GM18517 (cell line): Measurements from ENCODE around the gene KIF13A.
A peak's percentile ranks its signal among the peaks of the same experiment; 100 is the strongest.
"Not testable (repeated sequence)": the region's sequence is repeated elsewhere in the genome, so short reads cannot be mapped to it uniquely, and the experiment has no call there.

ENCODE experiments used
- ATAC-seq: cut with Tn5 transposase; IDR thresholded peaks from one replicate; pipeline ENCODE4 v1.9.1; 2021; ENCODE audit warnings: mild to moderate bottlenecking, moderate library complexity; ENCODE audit not compliant: unreplicated experiment

Gene KIF13A

DNA sequence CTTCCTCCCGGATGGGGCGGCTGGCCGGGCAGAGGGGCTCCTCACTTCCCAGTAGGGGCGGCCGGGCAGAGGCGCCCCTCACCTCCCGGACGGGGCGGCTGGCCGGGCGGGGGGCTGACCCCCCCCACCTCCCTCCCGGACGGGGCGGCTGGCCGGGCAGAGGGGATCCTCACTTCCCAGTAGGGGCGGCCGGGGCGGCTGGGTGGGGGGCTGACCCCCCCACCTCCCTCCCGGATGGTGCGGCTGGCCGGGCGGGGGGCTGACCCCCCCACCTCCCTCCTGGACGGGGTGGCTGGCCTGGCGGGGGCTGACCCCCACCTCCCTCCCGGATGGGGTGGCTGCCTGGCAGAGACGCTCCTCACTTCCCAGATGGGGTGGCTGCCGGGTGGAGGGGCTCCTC is 252.1 kb downstream of the KIF13A start:
- not testable (repeated sequence) for ATAC-seq

DNA sequence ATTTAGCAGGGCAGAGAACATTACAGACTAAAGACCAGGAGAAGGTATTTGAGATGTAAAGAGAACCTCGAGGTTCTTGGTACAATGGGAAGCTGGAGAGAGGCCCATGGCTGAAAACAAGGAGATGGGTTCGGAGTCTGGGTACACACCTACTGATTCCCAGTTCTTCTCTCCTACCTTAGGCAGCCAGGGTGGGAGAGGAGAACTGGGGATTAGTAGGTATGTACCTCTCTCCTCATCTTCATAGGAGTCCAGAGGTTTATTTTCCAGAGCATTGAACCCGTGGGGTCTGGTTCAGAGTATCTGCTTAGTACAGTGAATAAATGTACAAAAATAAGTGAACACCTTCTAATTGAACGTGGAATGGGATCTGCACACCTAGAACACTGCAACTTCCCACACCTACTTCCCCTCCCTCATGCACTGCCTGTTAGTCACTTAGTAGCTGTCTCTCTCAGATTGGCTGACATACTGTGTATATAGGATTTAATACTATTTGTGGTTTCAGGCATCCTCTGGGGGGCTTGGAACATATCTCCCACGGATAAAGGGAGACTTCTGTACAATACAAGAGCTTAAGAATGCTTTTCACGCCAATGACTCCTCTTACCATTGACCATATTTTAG is 257.2 kb downstream of the KIF13A start:
- no peak for ATAC-seq

DNA sequence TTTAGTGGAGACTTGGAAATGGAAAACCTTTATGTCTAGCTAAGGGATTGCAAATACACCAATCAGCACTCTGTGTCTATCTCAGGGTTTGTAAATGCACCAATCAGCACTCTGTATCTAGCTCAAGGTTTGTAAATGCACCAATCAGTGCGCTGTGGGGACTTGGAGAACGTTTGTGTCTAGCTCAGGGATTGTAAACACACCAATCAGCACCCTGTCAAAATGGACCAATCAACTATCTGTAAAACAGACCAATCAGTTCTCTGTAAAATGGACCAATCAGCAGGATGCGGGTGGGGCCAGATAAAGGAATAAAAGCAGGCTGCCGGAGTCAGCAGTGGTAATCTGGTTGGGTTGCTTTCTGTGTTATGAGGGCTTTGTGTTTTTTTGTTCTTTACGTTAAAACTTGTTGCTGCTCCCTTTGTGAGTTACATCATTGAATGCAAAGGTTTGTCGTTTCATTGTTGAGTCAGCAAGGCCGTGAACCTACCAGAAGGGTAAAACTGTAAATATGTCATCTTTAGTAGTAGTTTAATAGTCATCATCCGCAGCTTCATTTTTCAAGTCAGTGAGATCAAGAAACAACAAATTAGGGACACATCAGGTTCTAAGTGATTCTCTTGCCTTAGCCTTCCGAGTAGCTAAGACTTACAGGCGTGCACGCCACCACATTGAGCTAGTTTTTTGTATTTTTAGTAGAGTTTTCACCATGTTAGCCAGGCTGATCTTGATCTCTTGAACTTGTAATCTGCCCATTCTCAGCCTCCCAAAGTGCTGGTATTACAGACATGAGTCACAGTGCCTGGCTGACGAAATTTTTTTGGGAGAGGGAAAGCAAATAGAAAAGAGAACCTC is 258.0 kb downstream of the KIF13A start:
- no peak for ATAC-seq

DNA sequence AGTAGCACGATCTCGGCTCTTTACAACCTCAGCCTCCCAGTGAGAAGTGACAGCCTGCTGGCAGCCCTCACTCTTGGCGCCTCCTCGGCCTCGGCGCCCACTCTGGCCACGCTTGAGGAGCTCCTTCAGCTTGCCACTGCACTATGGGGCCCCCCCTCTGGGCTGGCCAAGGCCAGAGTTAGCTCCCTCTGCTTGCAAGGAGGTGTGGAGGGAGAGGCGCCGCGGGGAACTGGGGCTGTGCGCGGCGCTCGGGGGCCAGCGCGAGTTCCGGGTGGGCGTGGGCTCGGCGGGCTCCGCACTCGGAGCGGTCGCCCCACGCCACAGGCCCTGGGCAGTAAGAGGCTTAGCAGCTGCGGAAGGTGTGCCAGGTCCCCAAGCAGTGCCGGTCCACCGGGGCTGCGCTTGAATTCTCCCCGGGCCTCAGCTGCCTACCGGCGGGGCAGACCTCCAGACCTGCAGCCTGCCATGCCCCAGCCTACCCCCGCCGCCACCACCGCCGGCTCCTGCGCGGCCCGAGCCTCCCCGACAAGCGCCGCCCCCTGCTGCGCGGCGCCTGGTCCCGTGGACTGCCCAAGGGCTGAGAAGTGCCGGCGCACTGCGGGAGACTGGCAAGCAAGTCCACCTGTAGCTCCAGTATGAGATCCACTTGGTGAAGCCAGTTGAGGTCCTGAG is 258.7 kb downstream of the KIF13A start:
- ATAC-seq, result no peak

DNA sequence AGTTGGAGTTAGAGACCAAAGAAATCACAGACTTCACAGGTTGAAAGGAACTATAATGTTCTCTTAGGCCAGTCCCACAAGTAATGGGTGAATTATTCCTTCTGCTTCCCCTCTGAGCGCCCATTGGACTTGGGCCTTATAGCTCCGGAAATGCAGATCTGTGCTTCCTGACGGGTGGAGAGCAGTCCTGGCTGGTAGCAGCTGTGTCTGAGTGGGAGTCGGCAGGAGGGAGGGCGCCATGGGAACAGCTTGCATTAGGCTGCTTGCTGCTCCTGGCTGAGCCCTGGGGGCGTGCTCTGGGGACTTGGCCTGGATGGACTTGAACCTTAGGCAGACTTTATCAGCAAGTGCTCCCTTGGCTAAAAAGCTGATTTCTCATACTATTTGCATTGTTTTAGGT is 262.4 kb downstream of the KIF13A start:
- ATAC-seq, result no peak

DNA sequence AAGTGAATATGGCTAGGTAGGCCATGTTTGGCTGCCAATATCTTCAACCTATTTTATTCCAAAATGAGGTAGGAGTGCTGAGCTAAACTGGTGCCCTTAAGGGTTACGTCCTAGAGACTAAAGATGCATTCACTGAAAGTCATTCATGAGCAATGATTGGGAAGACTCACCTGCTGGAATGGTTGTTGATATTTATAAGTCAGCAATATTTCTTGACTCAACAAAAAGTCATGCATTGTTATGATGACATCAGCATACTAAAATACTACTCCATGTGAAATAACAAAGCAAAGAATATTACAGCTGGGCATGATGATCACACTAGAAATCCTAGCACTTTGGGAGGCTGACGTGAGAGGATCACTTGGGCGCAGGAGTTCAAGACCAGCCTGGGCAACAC is 263.1 kb downstream of the KIF13A start:
- no peak for ATAC-seq

DNA sequence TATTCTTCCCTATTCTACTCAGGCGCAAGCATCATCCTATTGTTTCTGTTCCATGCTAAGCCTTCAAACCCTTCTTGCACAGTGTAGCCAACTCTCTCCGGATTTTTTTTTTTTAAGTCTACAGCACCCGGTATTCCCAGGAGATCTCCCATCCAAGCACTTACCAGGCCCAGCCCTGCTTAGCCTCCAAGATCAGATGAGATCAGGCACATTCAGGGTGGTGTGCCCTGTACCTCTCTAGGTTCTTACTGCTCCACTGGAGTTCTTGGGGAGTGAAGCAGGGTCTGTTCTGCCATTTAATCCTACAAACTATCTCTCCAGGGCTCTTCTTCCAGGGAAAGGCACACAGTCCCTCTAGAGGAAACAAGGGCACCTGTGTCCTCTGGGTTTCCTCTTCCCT is 265.8 kb downstream of the KIF13A start:
- no peak for ATAC-seq

DNA sequence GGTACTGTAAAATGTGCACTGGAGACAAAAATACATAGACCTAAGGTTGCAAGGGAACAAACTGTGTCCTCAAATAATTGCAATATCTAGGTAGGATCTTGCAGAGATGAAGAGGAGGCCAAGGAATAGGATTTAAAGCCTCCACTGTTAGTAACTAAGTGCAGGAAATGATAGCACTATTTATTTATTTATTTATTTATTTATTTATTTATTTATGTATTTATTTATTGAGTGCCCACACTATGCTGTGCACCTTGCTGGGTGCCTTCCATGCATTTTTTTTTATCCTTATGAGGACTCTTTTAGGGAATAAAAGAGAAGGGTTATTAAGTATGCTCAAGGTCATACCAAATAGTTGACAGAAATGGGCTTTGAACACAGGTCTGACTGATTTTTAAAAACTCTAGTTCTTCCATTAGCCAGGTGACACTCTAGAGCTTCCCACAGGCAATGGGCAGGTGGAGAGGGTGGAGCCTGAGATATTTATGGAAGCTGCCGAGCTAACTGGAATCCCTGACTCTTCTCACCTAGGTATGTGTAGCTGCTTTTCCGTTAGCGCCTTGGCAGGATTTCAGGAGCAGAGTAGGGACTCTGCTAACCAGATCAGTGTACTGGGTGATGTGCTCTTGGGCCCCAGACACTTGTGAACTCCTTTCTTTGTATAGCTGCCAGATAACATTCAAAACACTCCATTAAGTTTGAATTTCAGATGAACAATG is 268.0 kb downstream of the KIF13A start:
- no peak for ATAC-seq

DNA sequence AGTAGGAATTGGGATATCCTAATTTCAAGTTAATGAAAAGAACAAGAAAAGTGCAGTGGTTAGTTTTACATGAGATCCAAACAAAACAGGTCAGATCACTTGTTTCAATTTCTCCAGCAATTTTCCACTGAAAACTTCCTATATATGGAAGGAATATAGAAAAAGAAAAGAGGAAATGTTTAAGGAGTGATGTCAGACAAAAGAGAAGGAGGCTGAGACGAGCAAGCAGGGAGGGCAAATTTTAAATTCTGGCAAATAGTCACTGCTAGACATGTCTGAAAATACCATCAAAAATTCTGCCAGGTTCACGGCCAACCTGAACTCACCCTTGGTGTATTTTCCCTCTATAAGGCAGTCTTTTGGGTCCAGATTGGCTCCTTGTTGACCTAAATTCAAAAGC is 271.2 kb downstream of the KIF13A start:
- ATAC-seq, result no peak

DNA sequence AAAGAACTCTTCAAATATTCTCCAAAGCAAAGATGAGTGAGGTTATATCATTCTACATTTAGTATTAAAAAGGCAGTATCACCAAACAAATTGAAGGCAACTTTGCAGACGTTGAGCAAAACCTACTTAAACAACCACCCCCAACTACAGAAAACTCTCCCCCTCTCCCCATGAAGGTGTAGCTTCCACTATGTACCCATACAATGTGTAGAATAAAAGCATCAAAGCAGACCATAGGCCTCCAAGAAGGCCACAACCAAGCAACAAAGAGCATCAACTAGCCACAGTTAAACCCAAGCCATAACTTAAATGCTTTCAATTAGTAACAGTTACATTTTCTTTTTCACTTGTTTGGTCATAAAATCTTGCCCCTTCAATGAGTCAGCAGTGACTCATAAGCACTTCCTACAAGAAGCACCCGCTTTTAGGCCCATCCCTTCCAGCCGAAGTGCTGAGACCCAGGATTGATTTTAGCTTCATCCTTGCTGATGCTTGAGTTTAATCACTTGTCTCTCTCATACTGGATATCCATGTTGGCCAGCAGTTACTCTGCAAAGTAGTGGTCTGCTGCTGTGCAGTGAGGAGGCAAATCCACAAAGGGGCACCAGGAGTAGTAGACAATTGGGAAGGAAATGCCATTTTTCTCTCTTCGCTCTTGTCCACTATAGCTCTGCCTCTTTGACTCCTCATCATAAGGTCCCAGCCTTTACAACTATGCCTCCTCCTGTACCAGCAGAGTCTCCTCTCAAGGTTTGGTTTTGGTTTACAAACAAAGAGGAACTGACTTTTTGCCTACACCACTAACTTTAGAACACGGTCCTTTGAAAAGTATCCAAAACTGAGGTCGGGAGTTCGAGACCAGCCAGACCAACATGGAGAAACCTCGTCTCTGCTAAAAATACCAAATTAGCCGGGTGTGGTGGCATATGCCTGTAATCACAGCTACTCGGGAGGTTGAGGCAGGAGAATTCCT is 272.3 kb downstream of the KIF13A start:
- ATAC-seq, result peak; percentile 83

DNA sequence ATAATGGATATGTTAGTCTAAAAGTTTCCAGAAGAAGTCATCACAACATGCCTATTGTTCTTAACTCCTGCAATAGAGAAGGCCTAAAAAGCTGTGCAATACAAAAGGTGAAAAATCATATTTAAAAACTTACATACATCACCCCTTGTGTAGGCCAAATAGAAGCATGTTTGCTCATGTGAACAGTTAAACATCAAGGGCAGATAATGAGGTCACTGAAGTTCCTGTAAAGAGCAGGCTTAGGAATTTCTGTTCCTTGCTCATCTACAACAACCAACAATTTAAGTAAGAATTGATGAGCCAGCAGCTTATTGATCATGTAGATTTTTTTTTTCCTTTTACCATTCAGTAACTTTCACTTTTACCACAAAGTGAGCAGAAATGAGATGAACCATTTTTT is 273.3 kb downstream of the KIF13A start:
- ATAC-seq, result no peak

DNA sequence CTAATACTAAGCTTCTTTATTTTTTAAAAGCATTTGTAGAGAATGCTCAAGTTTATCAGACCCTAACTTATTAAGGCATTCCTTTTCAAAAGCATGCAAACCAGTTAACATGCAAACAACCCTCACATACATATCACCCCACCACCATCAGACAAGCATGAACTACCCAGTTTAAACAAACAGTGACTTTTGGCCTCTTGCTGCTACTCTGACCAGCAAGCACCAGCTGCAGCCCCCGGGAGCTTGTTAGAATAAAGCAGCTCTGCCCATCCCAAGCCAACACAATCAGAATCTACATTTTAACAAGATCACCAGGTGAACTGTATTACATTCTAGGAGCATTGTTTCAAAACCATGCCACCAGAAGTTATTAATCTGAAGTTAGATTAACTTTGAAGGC is 274.9 kb downstream of the KIF13A start:
- ATAC-seq, result no peak

DNA sequence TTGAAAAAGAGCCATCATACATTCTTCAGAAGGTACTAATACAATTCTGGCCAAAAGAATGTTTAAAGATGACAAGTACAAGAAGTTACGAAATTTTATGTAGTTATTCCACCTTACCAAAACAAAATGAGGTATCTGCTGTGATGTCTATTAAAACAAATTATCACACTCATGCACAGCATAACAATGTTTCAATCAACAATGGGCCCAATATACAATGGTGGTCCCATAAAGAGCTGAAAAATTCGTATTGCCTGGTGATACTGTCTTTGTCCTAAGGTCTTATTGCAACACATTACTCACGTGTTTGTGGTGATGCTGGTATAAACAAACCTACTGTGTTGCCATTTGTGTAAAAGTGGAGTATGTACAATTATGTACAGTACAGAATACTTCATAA is 277.1 kb downstream of the KIF13A start:
- ATAC-seq, result no peak

DNA sequence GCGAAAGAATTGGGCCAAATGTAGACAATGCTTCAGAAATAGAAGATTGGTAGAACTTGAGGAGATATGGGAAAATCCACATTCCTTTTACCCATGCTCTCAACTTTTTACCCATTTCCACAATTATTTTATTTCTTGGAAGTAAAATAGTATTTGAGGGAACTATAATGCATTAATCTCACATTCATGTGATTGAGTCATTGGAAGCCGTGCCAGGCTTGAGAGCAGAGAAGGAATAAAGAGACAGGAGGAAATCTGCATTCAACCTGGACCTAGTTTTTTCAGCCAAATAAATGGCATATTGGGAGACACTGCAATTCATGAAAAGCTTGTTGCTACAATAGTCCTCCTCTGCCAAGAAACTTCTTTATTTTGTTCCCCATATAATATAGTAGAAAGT is 278.0 kb downstream of the KIF13A start:
- no peak for ATAC-seq
